Thyroid gland (tissue), 4 donors: ENCODE results near the gene BACH2. TPM values are rescaled to one million over a fixed set of nuclear protein-coding genes. Genes with fewer than 3 reads are reported as not detected.

Source experiments
- DNase-seq, 2 donors: peaks; one replicate each; pipeline ENCODE4 v3.0.0-alpha.2; 2019
- H3K27ac ChIP-seq, 3 donors: fragments of 200-600 bp; sonication (generic); 1 replicate in 2 of 3; 2 replicates in 1 of 3; pipeline ENCODE4 v1.5.1; 2016 to 2019; ENCODE audit warnings: mild to moderate bottlenecking in 1 of 3, moderate library complexity in 1 of 3
- H3K27me3 ChIP-seq: fragments of 200-600 bp; sonication (generic); one replicate; pipeline ENCODE4 v1.5.1; 2019
- H3K36me3 ChIP-seq, 2 donors: fragments of 200-600 bp; sonication (generic); one replicate each; pipeline ENCODE4 v1.5.1; 2016 to 2019
- H3K4me1 ChIP-seq, 2 donors: fragments of 200-600 bp; sonication (generic); one replicate each; pipeline ENCODE4 v1.5.1; 2017 to 2019
- H3K4me3 ChIP-seq, 3 donors: fragments of 200-600 bp; sonication (generic); replicated peaks in 1 of 3; 1 replicate in 2 of 3; 2 replicates in 1 of 3; pipeline ENCODE4 v1.5.1; 2016; ENCODE audit warnings: mild to moderate bottlenecking in 1 of 3
- H3K9me3 ChIP-seq: fragments of 200-600 bp; sonication (generic); one replicate; pipeline ENCODE4 v1.5.1; 2017
- CTCF ChIP-seq, 6 experiments: fragments of 200-600 bp in 3 of 6; fragments of 450-650 bp in 3 of 6; sonication (generic) in 3 of 6; IDR thresholded peaks; one replicate each; pipeline ENCODE4 v1.5.1; 2016 to 2019; ENCODE audit warnings: antibody characterized with exemption in 6 of 6, mild to moderate bottlenecking in 2 of 6, inconsistent platforms in 1 of 6, moderate library complexity in 1 of 6
- POLR2A ChIP-seq, 2 donors: fragments of 450-650 bp; IDR thresholded peaks; one replicate each; pipeline ENCODE4 v1.6.1; 2017; ENCODE audit warnings: antibody characterized with exemption in 2 of 2, mild to moderate bottlenecking in 2 of 2, moderate library complexity in 1 of 2
- WGBS, 2 donors: methylation state at CpG; one replicate each; pipeline ENCODE4 v1.1.5; 2017; 5-methylcytosine and 5-hydroxymethylcytosine counted together
- intact Hi-C: fragments of 100-400 bp; cut with DNase I; formaldehyde crosslinking; loops from one replicate; pipeline ENCODE4 v1.15.1; 2023
- total RNA-seq, 4 donors: library from RNA; depleted of rRNA; stranded (reverse); fragments of >200 nt; gene quantifications; one replicate each; pipeline ENCODE4 v1.2.3, GENCODE V29; 2016

BACH2 gene
- total RNA-seq, 4 donors from 2014 or later: 0.98 to 6.6 (median 3.9) TPM

- H3K36me3 ChIP-seq: no peaks in the 10 kb centered on the region
- no peak for DNase-seq
- intact Hi-C loops: no loop called here
- TF ChIP-seq CTCF (IDR thresholded peaks at IDR 0.05): no peak
- no peak for TF ChIP-seq POLR2A (IDR thresholded peaks at IDR 0.05)
- H3K4me3 ChIP-seq: no peak overlapping the region
- no peaks in the 10 kb centered on the region for H3K4me1 ChIP-seq
- 43 to 53% methylated on average over 5 of the region's 5 CpGs for WGBS, 2 donors
- no peaks in the 10 kb centered on the region for H3K9me3 ChIP-seq
- H3K27ac ChIP-seq: no peak overlapping the region
- no peaks in the 10 kb centered on the region for H3K27me3 ChIP-seq
Measured at GRCh38 chr6:90126181-90126580, 170.5 kb downstream of the BACH2 start.

DNA sequence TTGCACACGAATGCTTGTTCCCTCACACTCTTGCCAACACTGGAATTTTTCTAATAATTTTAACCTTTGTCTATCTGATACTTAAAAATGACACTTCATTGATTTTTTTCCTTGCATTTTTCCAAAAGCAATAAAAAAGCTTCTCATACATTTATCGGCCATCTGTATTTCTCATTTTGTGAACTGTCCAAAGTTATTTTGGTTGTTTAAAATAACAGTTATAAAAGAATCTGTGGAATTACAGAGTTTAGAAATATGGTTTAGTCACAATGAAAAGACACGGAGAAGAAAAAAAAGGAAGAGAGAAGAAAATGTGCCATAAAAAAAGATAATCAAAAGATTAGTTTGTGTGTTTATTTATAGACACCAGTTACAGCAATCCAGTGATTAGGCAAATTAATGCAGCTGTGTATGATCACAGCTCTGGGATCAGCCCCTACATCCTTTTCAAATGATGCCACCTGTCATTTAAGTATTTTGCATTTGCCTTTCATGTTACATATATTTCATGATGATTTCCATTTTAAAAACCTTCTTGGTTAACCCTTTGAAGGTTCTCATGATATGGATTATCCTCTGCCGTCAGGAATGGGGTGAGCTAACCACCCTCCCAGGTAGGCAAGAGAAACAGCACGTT, 171.7 kb downstream of the BACH2 start:
- no peak for DNase-seq
- Histone ChIP-seq H3K9me3 (no peaks in the 10 kb centered on the region), H3K4me3 (no peak overlapping the region), H3K27ac (no peak overlapping the region), H3K4me1 (no peaks in the 10 kb centered on the region), H3K36me3 (no peaks in the 10 kb centered on the region), H3K27me3 (no peaks in the 10 kb centered on the region)
- whole genome bisulfite sequencing, 2 donors: 88 to 89% methylated on average over 5 of the region's 5 CpGs
- intact Hi-C loops: no loop called here
- TF ChIP-seq POLR2A (IDR thresholded peaks at IDR 0.05) (no peak), CTCF (IDR thresholded peaks at IDR 0.05) (no peak)

DNA sequence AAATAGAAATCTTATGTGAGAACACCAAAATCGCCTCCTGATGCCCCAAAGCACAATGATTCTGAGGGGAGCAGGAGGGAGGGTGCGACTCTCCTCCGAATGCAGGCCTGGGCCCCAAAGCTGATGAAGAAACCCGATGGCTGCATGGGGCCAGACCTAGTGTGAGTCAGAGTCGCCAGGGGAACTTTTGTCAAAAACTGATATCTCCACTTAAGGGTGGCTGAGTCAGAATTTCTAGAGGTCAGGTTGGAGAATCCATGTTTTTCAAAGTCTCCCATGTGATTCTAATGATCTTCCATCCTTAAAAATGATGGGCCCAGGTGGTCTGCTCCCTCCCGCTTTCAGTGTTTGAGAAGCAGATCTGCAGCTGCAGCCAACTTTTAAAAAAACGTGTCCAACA, 172.8 kb downstream of the BACH2 start:
- no peaks in the 10 kb centered on the region for H3K4me1 ChIP-seq
- no peak for DNase-seq
- H3K36me3 ChIP-seq: no peaks in the 10 kb centered on the region
- H3K27ac ChIP-seq: no peak overlapping the region
- H3K27me3 ChIP-seq: no peaks in the 10 kb centered on the region
- 93 to 94% methylated on average over 7 of the region's 7 CpGs for WGBS, 2 donors
- intact Hi-C loops: no loop called here
- H3K9me3 ChIP-seq: no peaks in the 10 kb centered on the region
- no peak overlapping the region for H3K4me3 ChIP-seq
- no peak for TF ChIP-seq POLR2A (IDR thresholded peaks at IDR 0.05)
- no peak for TF ChIP-seq CTCF (IDR thresholded peaks at IDR 0.05)

DNA sequence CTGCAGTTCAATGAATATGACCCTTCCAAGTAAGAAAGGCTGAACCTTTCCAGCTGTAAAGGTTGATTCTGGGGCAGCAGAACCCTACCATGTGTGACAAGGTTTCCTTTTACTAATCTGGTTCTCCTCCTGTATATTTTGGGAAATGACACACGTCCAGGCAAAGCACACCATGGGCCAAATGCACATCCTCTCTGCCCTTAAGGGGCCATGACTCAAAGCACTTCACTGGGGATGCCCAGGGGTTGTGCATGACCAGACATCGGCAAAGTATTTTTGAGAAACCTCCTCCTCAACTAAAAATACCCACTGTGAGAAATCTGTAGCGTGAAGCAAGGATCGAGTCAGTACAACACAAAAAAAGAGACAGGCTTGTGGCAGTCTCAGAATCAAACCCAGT, 174.7 kb downstream of the BACH2 start:
- intact Hi-C loops: no loop called here
- TF ChIP-seq CTCF (IDR thresholded peaks at IDR 0.05) (no peak), POLR2A (IDR thresholded peaks at IDR 0.05) (no peak)
- Histone ChIP-seq H3K4me1 (no peaks in the 10 kb centered on the region), H3K27ac (no peak overlapping the region), H3K36me3 (no peaks in the 10 kb centered on the region), H3K27me3 (no peaks in the 10 kb centered on the region), H3K9me3 (no peaks in the 10 kb centered on the region), H3K4me3 (no peak overlapping the region)
- whole genome bisulfite sequencing, 2 donors: 68 to 75% methylated on average over 4 of the region's 4 CpGs
- DNase-seq: no peak

GRCh38 chr6:90120327-90120726, 176.3 kb downstream of the BACH2 start:
- Histone ChIP-seq H3K9me3 (no peaks in the 10 kb centered on the region), H3K27ac (no peak overlapping the region), H3K4me1 (no peaks in the 10 kb centered on the region), H3K4me3 (no peak overlapping the region), H3K36me3 (no peaks in the 10 kb centered on the region), H3K27me3 (no peaks in the 10 kb centered on the region)
- intact Hi-C loops: no loop called here
- 92% methylated on average over 2 of the region's 2 CpGs for WGBS, 2 donors
- no peak for DNase-seq
- TF ChIP-seq CTCF (IDR thresholded peaks at IDR 0.05): no peak
- no peak for TF ChIP-seq POLR2A (IDR thresholded peaks at IDR 0.05)
